Panc1 (cell line): ENCODE data around the gene PDE1A. TPM values are rescaled to one million over a fixed set of nuclear protein-coding genes. Genes with fewer than 3 reads are reported as not detected.

Experiments
- ATAC-seq: fragments of 200-7000 bp; cut with Tn5 transposase; 2 replicates; pipeline ENCODE4 v1.9.1; 2020; ENCODE audit warnings: mild to moderate bottlenecking, moderate library complexity
- BruUV-seq: library from RNA; stranded (reverse); fragments of 400-500 nt; replicated peaks from 2 replicates; lab custom pipeline; 2021; lab: Mats Ljungman, UMichigan
- CTCF ChIA-PET: fragments of 300-600 bp; sonication (Branson Sonifier 250); formaldehyde crosslinking; loops from one replicate; lab custom pipeline; 2022; ENCODE audit warnings: antibody characterized with exemption; lab: Charles Lee
- POLR2A ChIA-PET: fragments of 300-600 bp; sonication (Branson Sonifier 250); formaldehyde crosslinking; loops from one replicate; lab custom pipeline; 2022; ENCODE audit warnings: antibody characterized with exemption; lab: Charles Lee
- DNase-seq: peaks from one replicate; pipeline ENCODE4 v3.0.0-alpha.2; 2010; ENCODE audit warnings: low read depth, low spot score
- H3K27ac ChIP-seq: 2 replicates; pipeline ENCODE4 v1.5.1; 2011; ENCODE audit warnings: mild to moderate bottlenecking, low read length, inconsistent platforms
- H3K27me3 ChIP-seq: fragments of 200-500 bp; sonication (Bioruptor generic); 2 replicates; pipeline ENCODE4 v1.6.0; 2014; ENCODE audit warnings: low read length, inconsistent platforms; ENCODE audit not compliant: control insufficient read depth, insufficient read depth
- H3K36me3 ChIP-seq: fragments of 200-500 bp; sonication (Bioruptor generic); 2 replicates; pipeline ENCODE4 v1.5.1; 2014; ENCODE audit warnings: inconsistent platforms, mild to moderate bottlenecking, low read length, moderate library complexity; ENCODE audit not compliant: control insufficient read depth, insufficient read depth
- H3K4me1 ChIP-seq: 2 replicates; pipeline ENCODE4 v1.5.1; 2011; ENCODE audit warnings: inconsistent platforms, mild to moderate bottlenecking, low read length, moderate library complexity; ENCODE audit not compliant: control insufficient read depth, insufficient read depth
- H3K4me3 ChIP-seq, 2 experiments: 2 replicates each; pipeline ENCODE4 v1.5.1; 2011 to 2012; ENCODE audit warnings: low read depth in 2 of 2, low read length in 2 of 2, mild to moderate bottlenecking in 2 of 2, inconsistent platforms in 1 of 2, moderate library complexity in 1 of 2
- H3K9me3 ChIP-seq: fragments of 200-500 bp; sonication (Bioruptor generic); 2 replicates; pipeline ENCODE4 v1.5.1; 2014; ENCODE audit warnings: low read depth, mild to moderate bottlenecking, inconsistent platforms, low read length, moderate library complexity; ENCODE audit not compliant: control insufficient read depth, insufficient read depth
- CTCF ChIP-seq: fragments of 450-650 bp; IDR thresholded peaks from 2 replicates; pipeline ENCODE4 v1.5.1; 2017; ENCODE audit warnings: mild to moderate bottlenecking
- POLR2AphosphoS5 ChIP-seq: IDR thresholded peaks from 2 replicates; pipeline ENCODE4 v1.6.1; 2012; ENCODE audit warnings: mild to moderate bottlenecking, low read depth, low read length, moderate library complexity
- REST ChIP-seq, 2 experiments: IDR thresholded peaks; 2 replicates each; pipeline ENCODE4 v1.6.1; 2011 to 2012; ENCODE audit warnings: low read depth in 2 of 2, control low read depth in 1 of 2, low read length in 1 of 2, mild to moderate bottlenecking in 1 of 2, moderate library complexity in 1 of 2; ENCODE audit not compliant: insufficient read depth in 1 of 2
- SIN3A ChIP-seq: IDR thresholded peaks from 2 replicates; pipeline ENCODE4 v1.6.1; 2012; ENCODE audit warnings: low read depth, mild to moderate bottlenecking, low read length, moderate library complexity, borderline replicate concordance; ENCODE audit not compliant: insufficient read depth
- TCF7L2 ChIP-seq: IDR thresholded peaks from 2 replicates; pipeline ENCODE4 v1.6.1; 2011; ENCODE audit warnings: mild to moderate bottlenecking, low read depth, low read length, inconsistent platforms
- in situ Hi-C: cut with HindIII; loops from 2 replicates; pipeline ENCODE4 v1.10.0; 2016; ENCODE audit warnings: low sequenced_read_pairs, low pct_unique_long_range_greater_than_20kb
- intact Hi-C: fragments of 100-400 bp; cut with micrococcal nuclease; formaldehyde crosslinking; loops from one replicate; pipeline ENCODE4 v1.10.0; 2022; ENCODE audit not compliant: unreplicated experiment
- total RNA-seq: library from RNA; stranded (reverse); gene quantifications from one replicate; pipeline ENCODE4 v1.2.1, GENCODE V29; 2021; ENCODE audit not compliant: unreplicated experiment

The PDE1A gene
- total RNA-seq, 1 experiment from 2014 or later: 0.08 TPM

- no peak for DNase-seq
- Histone ChIP-seq H3K4me3 (no peak overlapping the region), H3K36me3 (no peaks in the 10 kb centered on the region), H3K9me3 (no peaks in the 10 kb centered on the region), H3K4me1 (no peaks in the 10 kb centered on the region), H3K27ac (no peak overlapping the region), H3K27me3 (no peaks in the 10 kb centered on the region)
- ATAC-seq: no peak
- no TSS peak for BruUV-seq
- in situ Hi-C loops: no loop called here
- ChIA-PET POLR2A (no interaction called here), CTCF (no interaction called here)
- intact Hi-C loops: no loop called here
- TF ChIP-seq SIN3A: no peak
- no peak for TF ChIP-seq TCF7L2
- no peak for TF ChIP-seq POLR2AphosphoS5
- TF ChIP-seq CTCF: no peak
- TF ChIP-seq REST (IDR thresholded peaks at IDR 0.05; ENCODE audit: insufficient read depth in 1 of 2, low read depth in 2 of 2, low read length in 1 of 2): no peak
Observed at GRCh38 chr2:182259629-182260150, 167.1 kb downstream of the PDE1A start.

- no peak for DNase-seq
- H3K4me3 ChIP-seq: no peak overlapping the region
- in situ Hi-C loops: no loop called here
- H3K9me3 ChIP-seq: no peaks in the 10 kb centered on the region
- no peaks in the 10 kb centered on the region for H3K36me3 ChIP-seq
- intact Hi-C loops: no loop called here
- H3K4me1 ChIP-seq: no peaks in the 10 kb centered on the region
- ChIA-PET CTCF (no interaction called here), POLR2A (no interaction called here)
- TF ChIP-seq CTCF (no peak), SIN3A (no peak), POLR2AphosphoS5 (no peak), TCF7L2 (no peak), REST (IDR thresholded peaks at IDR 0.05; ENCODE audit: insufficient read depth in 1 of 2, low read depth in 2 of 2, low read length in 1 of 2) (no peak)
- H3K27me3 ChIP-seq: no peaks in the 10 kb centered on the region
- H3K27ac ChIP-seq: no peak overlapping the region
- no peak for ATAC-seq
- BruUV-seq: no TSS peak
Observed at GRCh38 chr2:182252534-182252933, 174.3 kb downstream of the PDE1A start.
